HG03095 (cell line): ENCODE data around the gene PDXK.

ENCODE experiments used
- ATAC-seq: cut with Tn5 transposase; IDR thresholded peaks from one replicate; pipeline ENCODE4 v1.9.1; 2021; ENCODE audit warnings: moderate library complexity; ENCODE audit not compliant: unreplicated experiment

PDXK gene

DNA sequence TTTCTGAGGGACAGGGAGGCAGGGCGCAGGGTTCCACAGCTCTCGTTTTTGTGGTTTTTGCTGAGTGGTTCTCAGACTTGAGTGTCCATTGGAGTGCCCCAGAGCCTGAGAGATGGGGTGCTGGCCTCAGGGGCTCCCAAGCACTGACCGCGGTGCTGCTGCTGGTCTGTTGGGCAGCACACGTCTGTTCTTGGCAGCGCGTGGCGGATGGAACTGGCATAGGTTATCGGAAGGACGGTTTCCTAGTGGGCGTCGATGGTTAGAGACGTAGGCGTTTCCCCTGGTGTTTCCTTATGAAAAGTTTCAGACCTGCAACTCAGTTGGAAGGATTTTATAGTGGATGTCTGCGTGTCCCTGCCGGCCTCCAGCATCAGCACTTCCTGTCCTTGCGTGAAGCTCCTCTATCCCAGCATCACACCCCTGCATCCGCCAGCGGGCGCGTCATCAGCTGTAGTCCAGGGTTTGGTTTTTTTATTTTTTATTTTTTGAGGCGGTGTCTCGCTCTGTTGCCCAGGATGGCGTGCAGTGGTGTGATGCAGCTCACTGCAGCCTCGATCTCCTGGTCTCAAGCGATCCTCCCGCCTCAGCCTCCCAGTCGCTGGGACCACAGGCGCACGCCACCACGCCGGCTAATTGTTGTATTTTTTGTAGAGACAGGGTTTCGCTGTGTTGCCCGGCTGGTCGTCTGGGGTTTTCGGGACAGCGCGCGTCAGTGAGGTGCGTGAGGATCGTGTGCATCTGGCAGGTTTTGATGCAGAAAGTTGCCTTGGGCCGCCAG, 82.3 kb downstream of the PDXK start:
- no peak for ATAC-seq

DNA sequence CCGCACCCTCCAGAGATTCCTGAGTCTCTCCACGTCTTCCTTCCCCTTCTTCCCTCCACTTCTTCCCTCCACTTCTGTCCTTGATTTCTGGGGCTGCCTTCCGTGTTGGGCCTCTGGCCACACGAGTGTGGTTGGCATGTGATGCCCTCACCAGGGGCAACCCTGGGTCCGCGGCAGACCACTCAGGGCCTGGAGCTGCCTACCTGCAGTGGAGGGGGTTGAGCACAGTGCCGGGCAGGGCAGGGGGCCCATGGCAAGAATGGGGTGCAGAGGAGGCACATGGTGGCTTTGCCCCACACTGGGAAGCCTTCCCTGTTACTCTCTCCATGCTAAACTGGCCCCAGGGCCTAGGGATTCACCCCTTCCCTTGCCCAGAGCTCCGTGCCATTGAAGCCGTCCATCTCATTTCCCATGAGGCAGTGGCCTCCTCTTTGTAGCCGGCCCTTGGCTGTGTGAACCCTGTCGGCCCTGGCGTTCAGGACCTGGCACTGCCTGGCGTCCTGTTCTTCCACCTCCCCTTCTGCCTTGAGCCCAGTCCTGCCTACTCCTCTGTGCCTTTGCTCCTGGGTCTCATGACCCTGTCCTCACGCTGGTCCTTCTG, 83.9 kb downstream of the PDXK start:
- ATAC-seq: no peak

DNA sequence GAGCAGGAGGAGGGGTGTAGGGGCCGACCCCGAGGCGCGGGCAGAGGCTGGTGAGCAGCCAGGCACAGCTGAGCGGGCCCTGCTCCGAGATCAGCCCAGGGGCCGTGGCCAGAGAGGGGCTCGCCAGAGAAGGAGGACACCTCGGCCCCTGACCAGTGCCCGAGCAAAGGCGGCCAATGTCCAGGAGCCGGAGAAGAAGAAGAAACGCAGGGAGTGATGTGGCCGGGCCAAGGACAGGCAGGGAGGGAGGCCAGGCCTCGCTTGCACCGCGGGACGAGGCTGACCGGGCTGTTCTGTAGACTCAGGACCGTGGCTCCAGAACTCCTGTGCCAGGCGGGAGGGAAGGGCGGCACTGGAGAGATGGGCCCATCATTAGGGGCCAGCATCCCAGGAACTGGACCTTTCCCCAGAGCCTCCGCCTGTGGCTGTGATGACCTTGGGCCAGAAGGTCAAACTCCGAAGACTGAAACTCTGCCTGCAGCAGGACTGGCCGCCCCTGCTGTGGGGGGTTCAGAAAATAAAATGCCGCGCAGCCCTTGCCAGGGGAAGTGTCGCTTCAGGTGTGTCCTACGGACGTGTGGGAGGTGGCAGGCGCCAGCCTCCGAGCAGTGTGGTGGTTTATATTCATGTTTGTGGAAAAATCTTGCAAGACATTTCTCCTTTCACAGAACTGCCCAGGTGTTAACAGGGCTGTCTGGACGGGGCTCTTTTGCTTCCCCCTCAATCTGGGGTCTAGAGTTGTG, 84.8 kb downstream of the PDXK start:
- ATAC-seq: no peak

DNA sequence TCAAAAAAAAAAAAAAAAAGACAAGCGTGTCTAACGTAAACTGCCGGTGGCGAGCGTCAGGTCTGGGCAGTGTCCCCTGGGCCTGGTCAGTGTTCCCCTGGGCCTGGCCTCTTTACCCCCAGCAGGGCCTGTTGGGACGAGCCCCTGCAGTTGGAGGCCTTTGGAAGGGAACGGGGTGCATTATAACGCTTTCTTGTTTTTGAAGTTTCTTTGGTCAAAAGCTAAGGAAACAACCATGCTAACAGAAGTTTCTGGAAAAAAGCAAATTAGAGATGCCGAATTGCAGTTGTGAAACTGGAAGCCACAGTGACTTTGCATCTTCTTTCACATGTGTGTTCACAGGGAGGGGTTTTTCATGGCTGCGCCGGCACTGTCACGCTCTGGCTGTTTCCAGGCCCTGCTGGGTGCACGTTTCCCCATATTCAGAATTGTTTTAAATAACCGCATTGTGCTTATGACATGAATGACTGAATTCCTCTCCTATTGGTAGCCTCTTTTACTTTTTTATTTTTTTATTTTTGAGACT, 86.4 kb downstream of the PDXK start:
- peak; percentile 62 for ATAC-seq

DNA sequence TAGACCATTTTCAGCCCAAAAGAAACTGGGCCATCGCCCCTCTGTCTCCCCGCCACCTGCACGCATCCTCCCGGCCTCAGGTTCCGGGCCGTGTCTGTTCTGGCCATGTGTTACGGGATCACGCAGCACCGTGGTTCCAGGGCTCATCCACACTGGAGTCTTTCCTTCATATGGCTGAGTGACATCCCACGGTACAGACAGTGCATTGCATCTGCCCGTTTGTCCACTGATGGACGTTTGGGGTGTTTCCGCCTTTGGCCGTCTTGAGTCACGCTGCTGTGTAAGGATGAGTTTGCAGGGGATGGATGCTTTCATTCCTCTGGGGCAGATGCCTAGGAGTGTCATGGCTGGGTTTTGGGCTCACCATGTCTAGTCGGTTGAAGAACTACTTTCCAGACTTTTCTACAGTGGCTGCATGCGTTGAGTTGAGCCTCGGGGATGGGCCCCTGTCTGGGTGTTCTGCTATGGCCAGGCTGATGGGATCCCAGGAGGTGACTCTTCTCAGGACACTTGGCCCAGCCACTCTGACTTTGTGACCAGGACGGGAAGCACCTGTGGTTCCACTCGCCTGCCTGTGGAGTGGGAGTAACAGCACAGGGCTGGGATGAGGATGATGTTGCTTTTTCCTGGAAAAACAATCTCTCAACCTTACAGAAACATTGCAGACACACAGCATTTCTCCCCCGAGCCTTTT, 87.2 kb downstream of the PDXK start:
- ATAC-seq: no peak

DNA sequence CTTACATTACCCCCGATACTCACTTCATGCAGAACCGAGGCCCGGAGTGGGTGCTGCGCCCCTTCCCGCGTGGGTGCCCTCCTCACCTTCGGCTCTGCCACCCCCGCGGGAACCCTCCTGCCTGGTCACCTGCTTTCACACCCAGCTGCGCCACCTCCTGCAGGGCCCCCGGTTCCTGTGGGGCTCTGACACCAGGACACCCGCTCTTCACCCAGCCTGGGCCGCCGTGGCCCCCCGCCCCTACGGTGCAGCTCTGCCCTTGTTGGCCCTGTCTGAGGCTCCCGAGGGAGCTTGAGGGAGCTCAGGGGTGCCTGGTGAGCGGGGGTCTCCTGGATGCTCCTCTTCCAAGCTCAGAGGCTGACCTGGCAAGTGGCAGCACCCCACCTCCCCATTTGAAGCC, 89.4 kb downstream of the PDXK start:
- no peak for ATAC-seq

DNA sequence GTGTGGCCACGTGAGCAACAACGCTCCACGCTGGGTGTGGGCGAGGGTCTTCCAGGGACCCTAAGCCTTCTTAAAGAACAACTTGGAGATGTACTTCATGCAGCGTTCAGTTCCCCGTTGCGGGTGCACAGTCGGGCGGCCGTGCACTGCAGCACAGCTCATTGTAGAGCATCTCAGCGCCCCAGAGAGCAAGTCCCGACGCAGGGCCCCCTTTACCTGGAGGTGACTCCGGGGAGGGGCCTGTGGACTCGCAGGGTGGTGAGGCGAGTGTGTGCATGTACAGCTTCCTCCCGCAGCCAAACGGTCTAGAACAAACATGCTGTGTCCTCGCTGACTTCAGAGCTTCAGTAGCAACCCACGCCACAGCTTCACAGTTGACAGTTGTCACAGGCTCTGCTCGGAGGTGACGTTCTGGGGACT, 89.9 kb downstream of the PDXK start:
- no peak for ATAC-seq

DNA sequence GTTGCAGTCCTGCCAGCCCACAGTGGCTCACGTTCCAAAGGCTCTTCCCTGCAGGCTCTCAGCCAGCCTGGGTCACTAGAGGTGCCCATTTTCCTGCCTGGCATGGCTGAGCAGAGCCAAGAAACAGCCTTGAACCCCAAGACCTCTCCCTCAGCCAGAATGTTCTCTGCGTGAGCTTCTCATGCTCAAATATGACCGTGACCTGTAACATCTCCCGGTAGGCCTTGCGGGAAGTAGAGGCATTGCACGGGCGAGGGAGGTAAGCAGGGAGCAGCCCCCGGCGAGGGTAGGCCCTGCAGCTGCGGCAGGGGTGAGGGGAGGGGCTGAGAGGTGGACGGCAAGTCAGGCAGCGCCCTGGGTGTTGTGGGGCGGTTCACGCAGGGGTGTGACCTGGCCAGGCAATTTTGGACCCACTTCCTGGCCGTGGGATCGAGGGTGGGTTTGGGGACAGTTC, 90.4 kb downstream of the PDXK start:
- ATAC-seq: no peak

DNA sequence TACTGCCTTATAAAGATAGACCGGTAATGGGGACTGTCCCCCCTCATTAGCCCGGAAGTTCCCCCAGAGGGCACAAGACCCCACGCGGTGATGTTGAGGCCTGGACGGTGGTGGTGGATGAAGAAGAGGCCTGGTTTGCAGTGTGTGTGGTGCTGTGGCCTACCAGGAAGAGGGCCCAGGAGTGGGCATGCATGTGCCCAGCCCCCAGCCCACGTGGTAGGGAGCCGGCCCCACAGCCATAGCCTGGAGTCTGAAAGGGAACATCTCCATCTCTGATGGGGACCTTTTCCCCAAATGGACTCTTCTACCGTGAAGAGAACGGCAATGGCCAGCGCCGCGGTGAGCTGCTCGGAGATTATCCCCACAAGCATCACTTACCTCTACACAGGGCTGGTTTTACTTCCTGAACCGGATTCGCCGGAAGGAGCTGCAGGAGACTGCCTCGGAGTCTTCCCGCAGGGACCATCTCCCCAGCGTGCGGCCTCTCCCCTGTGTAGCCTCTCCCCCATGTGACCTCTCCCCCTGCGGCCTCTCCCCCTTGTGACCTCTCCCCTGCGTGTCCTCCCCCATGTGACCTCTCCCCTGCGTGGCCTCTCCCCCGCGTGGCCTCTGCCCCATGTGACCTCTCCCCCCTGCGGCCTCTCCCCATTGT, 91.0 kb downstream of the PDXK start:
- ATAC-seq: no peak

DNA sequence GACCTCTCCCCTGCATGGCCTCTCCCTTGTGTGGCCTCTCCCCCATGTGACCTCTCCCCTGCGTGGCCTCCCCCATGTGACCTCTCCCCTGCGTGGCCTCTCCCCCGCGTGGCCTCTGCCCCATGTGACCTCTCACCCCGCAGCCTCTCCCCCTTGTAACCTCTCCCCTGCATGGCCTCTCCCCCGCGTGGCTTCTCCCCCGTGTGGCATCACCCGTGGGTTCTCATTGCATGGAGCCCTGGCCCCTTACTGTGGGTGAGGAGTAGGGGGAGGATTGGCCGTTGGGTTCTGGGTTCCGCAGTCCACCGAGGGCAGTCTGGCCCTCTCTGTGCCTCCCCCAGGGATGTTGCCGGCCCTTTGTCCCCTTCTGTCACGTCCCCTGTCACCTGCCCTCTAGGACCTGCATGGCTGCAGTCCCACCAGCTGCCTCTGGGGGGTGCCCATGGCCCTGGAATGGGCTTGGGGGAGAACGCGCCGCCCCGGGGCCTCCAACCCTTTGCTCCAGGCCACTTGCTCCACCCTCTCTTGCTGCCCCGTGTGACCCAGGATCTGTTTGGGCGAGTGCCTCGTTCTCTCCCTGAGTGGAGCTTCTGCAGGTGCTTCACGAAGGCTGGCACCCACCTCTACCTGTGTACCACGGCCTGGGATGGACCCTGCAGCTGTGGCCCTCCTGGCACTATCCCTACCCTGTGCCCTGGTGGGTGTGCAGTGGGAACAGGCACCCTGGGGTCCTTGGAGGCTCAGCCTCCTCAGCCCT, 91.8 kb downstream of the PDXK start:
- peak; percentile 48 for ATAC-seq

DNA sequence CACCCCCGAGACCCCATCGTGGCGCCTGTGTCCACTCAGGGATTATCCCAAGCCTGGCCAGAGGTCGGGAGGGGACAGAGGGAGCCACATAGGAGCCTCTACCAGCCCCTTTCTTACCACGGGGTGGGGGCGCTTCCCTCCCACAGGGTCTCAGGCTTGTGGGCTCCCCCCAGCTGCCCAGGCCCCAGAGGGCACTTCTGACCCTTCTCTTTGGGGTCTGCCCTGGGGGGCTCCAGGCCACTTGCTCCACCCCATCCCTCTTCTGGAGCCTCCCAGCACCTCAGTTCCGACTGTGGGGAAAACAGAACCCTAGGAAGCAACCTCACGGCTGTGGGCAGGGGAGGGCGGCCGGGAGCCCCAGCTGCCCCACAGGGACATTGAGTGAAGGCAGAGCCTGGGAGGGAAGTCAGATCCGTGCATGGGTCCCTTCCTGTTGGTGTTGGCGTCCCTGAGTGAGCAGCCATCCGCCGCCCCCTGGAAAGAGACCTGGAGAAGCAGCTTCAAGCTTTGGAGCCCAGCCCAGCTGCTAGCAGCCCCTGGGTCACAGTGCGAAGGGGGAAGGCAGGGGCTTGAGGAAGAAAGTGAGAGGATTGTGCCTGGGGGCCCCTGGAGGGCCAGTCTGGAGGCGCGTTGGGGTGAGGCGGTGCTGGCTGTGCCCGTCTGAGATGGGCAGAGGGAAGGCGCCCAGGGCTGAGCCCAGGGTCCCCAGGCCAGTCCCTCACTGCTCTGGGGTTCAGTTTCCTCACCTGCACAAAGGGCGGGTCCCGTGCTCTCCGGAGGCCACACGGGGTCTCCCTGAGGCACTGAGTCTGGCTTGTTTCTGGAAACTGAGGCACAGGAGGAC, 92.6 kb downstream of the PDXK start:
- no peak for ATAC-seq
